Kidney (tissue), 14 donors: ENCODE data around the gene ZNF629. TPM values are rescaled to one million over a fixed set of nuclear protein-coding genes. Genes with fewer than 3 reads are reported as not detected.

Source experiments
- DNase-seq, 5 donors: peaks; one replicate each; pipeline ENCODE4 v3.0.0-alpha.2; 2013 to 2020
- FAIRE-seq: peaks from 2 replicates; lab custom pipeline; 2012; peaks lifted over from hg19 to GRCh38; lab: Jason Lieb, UNC
- H3K27ac ChIP-seq, 2 donors: one replicate each; pipeline ENCODE4 v1.7.0; 2013; ENCODE audit warnings: low read depth in 2 of 2, low read length in 2 of 2, inconsistent platforms in 1 of 2
- H3K27me3 ChIP-seq: one replicate; pipeline ENCODE4 v1.7.1; 2013; ENCODE audit warnings: low read length, inconsistent platforms; ENCODE audit not compliant: control insufficient read depth, insufficient read depth
- H3K36me3 ChIP-seq, 3 donors: one replicate each; pipeline versions ENCODE4 v1.7.0 to v1.7.1; 2013; ENCODE audit warnings: low read length in 3 of 3, control low read depth in 1 of 3, inconsistent platforms in 1 of 3; ENCODE audit not compliant: insufficient read depth in 3 of 3, control insufficient read depth in 2 of 3
- H3K4me1 ChIP-seq, 3 donors: one replicate each; pipeline versions ENCODE4 v1.7.0 to v1.7.1; 2013; ENCODE audit warnings: low read length in 3 of 3, inconsistent platforms in 1 of 3, low read depth in 1 of 3; ENCODE audit not compliant: control insufficient read depth in 2 of 3, insufficient read depth in 2 of 3
- H3K4me3 ChIP-seq, 3 donors: one replicate each; pipeline versions ENCODE4 v1.7.0 to v1.8.1; 2013; ENCODE audit warnings: low read length in 3 of 3, control low read depth in 1 of 3, inconsistent platforms in 1 of 3
- H3K9ac ChIP-seq, 3 donors: one replicate each; pipeline versions ENCODE4 v1.7.0 to v1.7.1; 2013; ENCODE audit warnings: low read length in 3 of 3, control low read depth in 1 of 3, inconsistent platforms in 1 of 3
- H3K9me3 ChIP-seq, 3 donors: one replicate each; pipeline versions ENCODE4 v1.7.0 to v1.7.1; 2013; ENCODE audit warnings: low read length in 3 of 3, control low read depth in 1 of 3, inconsistent platforms in 1 of 3; ENCODE audit not compliant: control insufficient read depth in 2 of 3, insufficient read depth in 1 of 3
- CTCF ChIP-seq: IDR thresholded peaks from 3 replicates; pipeline ENCODE4 v1.5.1; 2012; ENCODE audit warnings: mild to moderate bottlenecking, moderate library complexity, borderline replicate concordance; ENCODE audit not compliant: insufficient read depth; ENCODE audit errors: extremely low read depth
- intact Hi-C: fragments of 100-400 bp; cut with DNase I; formaldehyde crosslinking; loops from one replicate; pipeline ENCODE4 v1.11.1; 2022
- polyA plus RNA-seq: library from polyadenylated mRNA; stranded (reverse); fragments of 350-450 nt; fragmentation: Illumina TruSeq; extraction: RNeasy Lipid Tissue Mini Kit (QIAGEN cat#74804); gene quantifications from one replicate; pipeline ENCODE4 v1.2.3, GENCODE V29; 2014; ENCODE audit warnings: low read depth, low replicate concordance; ENCODE audit not compliant: insufficient read depth
- total RNA-seq: library from RNA; stranded (reverse); fragmentation: NEBNext Ultra II Directional; extraction: Animal tissue kit (Norgen Biotek cat#: 25700); gene quantifications from one replicate; pipeline ENCODE4 v1.2.1, GENCODE V29; 2021
- donor health status: control.
- donor health status: control.
- donor health status: control.
- donor health status: control.
- donor health status: control.
- donor health status: DM: yes; HTN: yes; CAD: no.
- donor health status: Normal renal cell carcinoma (clear cell type).

ZNF629 gene
- total and polyA plus RNA-seq, 2 donors from 2014 or later: 8.1 to 19.8 TPM

DNA sequence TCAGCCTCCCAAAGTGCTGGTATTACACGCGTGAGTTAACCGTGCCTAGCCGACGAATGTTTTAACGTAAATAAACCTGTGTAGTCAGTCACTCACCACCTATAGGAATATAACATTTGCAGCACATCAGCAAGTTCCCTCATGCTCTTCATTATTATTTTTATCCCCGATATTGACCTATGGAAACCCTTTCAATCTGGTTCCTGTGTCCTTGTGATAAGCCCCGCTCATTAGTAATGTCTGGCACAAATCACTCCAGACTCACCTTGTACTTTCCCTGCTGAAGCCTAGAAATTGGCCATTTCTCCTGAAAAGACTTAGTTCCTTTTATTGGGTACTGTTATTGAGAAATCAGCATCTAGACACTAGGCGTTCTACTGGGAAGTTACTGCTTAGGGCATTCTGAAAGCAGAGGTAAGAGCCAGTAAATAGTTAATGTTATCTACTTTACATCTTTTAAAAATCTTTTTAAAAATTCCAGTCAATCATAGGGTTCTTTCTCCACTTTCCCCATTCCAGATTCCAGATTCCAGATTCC, 40.3 kb downstream of the ZNF629 start:
- Histone ChIP-seq H3K36me3 (peaks cover 0 to 8% (median 4%) of the 10 kb centered on the region in 3 donors), H3K27ac (no peak overlapping the region), H3K4me3 (no peak overlapping the region), H3K9me3 (no peaks in the 10 kb centered on the region), H3K9ac (no peak overlapping the region), H3K4me1 (peaks cover 0 to 2% (median under 1%) of the 10 kb centered on the region in 3 donors), H3K27me3 (no peaks in the 10 kb centered on the region)
- no peak for FAIRE-seq
- DNase-seq: no peak
- intact Hi-C loops: no loop called here
- no peak for TF ChIP-seq CTCF

DNA sequence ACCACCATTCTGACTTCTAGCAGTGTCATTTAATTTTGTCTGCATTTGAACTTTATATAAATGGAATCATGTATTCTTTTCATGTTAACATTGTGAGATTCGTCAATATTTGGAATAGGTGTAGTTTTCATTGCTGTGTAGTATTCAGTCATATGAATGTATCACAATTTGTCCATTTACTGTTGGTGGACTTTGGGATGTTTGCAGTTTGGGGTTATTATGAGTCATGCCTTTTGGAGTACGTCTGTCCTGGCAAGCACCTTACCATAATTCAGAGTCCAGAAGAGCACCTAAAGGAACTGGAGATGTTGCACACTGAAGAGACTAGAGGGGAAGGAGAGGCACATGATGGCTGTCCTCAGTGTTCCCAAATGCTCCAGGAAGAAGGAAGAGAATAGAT, 41.9 kb downstream of the ZNF629 start:
- no peaks in the 10 kb centered on the region for H3K9me3 ChIP-seq
- intact Hi-C loops: no loop called here
- no peak for DNase-seq
- no peak for TF ChIP-seq CTCF
- no peak overlapping the region for H3K4me3 ChIP-seq
- H3K4me1 ChIP-seq: peaks cover 0 to 8% (median 6%) of the 10 kb centered on the region in 3 donors
- H3K27me3 ChIP-seq: no peaks in the 10 kb centered on the region
- peaks cover 0 to 4% (median 3%) of the 10 kb centered on the region in 3 donors for H3K36me3 ChIP-seq
- H3K27ac ChIP-seq: no peak overlapping the region
- no peak overlapping the region for H3K9ac ChIP-seq
- no peak for FAIRE-seq

GRCh38 chr16:30744183-30744582, 42.8 kb downstream of the ZNF629 start:
- no peaks in the 10 kb centered on the region for H3K27me3 ChIP-seq
- no peak for TF ChIP-seq CTCF
- DNase-seq (no peak), FAIRE-seq (no peak)
- no peaks in the 10 kb centered on the region for H3K9me3 ChIP-seq
- H3K36me3 ChIP-seq: peaks cover 0 to 4% (median 3%) of the 10 kb centered on the region in 3 donors
- peaks cover 0 to 8% (median 8%) of the 10 kb centered on the region in 3 donors for H3K4me1 ChIP-seq
- intact Hi-C loops: no loop called here
- H3K9ac ChIP-seq: no peak overlapping the region
- no peak overlapping the region for H3K4me3 ChIP-seq
- H3K27ac ChIP-seq: no peak overlapping the region

- FAIRE-seq (no peak), DNase-seq (peak in 1 of 5 donors; percentile 46)
- intact Hi-C loops: no loop called here
- peaks cover 0 to 6% (median 3%) of the 10 kb centered on the region in 3 donors for H3K36me3 ChIP-seq
- no peak overlapping the region for H3K27ac ChIP-seq
- no peak overlapping the region for H3K4me3 ChIP-seq
- H3K4me1 ChIP-seq: peaks cover 0 to 8% (median 8%) of the 10 kb centered on the region in 3 donors
- no peaks in the 10 kb centered on the region for H3K27me3 ChIP-seq
- H3K9me3 ChIP-seq: no peaks in the 10 kb centered on the region
- no peak overlapping the region for H3K9ac ChIP-seq
- no peak for TF ChIP-seq CTCF
Measured at GRCh38 chr16:30743716-30744115, 43.3 kb downstream of the ZNF629 start.
